ENCODE results near the gene ATP6V0E2.

- TF ChIP-seq SUZ12 (IDR thresholded peaks at IDR 0.05; ENCODE audit: extremely low read depth, insufficient read depth, insufficient read length) (no peak), YY1 (IDR thresholded peaks at IDR 0.05; ENCODE audit: insufficient read depth, insufficient read length) (no peak)
These were observed 338 bp downstream of the ATP6V0E2 start for GRCh38 chr7:149873970-149874643.

Data from NT2/D1 (cell line).